ENCODE results near the gene KRT9. TPM values are rescaled to one million over a fixed set of nuclear protein-coding genes. Genes with fewer than 3 reads are reported as not detected.

Gene KRT9
- total RNA-seq, 4 donors from 2014 or later, result not detected

- Histone ChIP-seq H3K4me3 (no peak overlapping the region), H3K4me1 (peaks cover 0 to 18% (median 9%) of the 10 kb centered on the region in 4 donors), H3K27ac (no peak overlapping the region), H3K9me3 (no peaks in the 10 kb centered on the region), H3K36me3 (no peaks in the 10 kb centered on the region), H3K27me3 (no peaks in the 10 kb centered on the region)
- in situ Hi-C loops (cut with MboI; ENCODE audit: low pct_ligation_motif_present in 1 of 4, low pct_unique_long_range_greater_than_20kb in 1 of 4, low sequenced_read_pairs in 3 of 4), result loop anchor here in 1 of 4 donors (25.0 kb wide), 1 partner anchor 626 kb away; no protein-coding TSS in a partner anchor
- intact Hi-C loops (cut with DNase I; ENCODE audit: low total_unique reads), result no loop called here
- TF ChIP-seq POLR2A (IDR thresholded peaks at IDR 0.05) (no peak), CTCF (IDR thresholded peaks at IDR 0.05) (no peak), EP300 (IDR thresholded peaks at IDR 0.05; ENCODE audit: low read depth) (no peak), POLR2AphosphoS5 (IDR thresholded peaks at IDR 0.05) (no peak)
- no peak for DNase-seq
- WGBS, 2 donors (ENCODE audit: low coverage in 1 of 2), result 65% methylated on average over 2 to 5 of the region's 5 CpGs
These were observed 33.3 kb downstream of the KRT9 start for GRCh38 chr17:41538565-41538991.

GRCh38 chr17:41537990-41538389 is 33.9 kb downstream of the KRT9 start:
- Histone ChIP-seq H3K36me3 (no peaks in the 10 kb centered on the region), H3K9me3 (no peaks in the 10 kb centered on the region), H3K4me1 (peaks cover 0 to 16% (median 7%) of the 10 kb centered on the region in 4 donors), H3K27ac (no peak overlapping the region), H3K4me3 (no peak overlapping the region), H3K27me3 (no peaks in the 10 kb centered on the region)
- in situ Hi-C loops (cut with MboI; ENCODE audit: low pct_ligation_motif_present in 1 of 4, low pct_unique_long_range_greater_than_20kb in 1 of 4, low sequenced_read_pairs in 3 of 4) (loop anchor here in 1 of 4 donors (25.0 kb wide), 1 partner anchor 626 kb away; no protein-coding TSS in a partner anchor), intact Hi-C loops (cut with DNase I; ENCODE audit: low total_unique reads) (no loop called here)
- no peak for DNase-seq
- TF ChIP-seq POLR2A (IDR thresholded peaks at IDR 0.05) (no peak), POLR2AphosphoS5 (IDR thresholded peaks at IDR 0.05) (no peak), EP300 (IDR thresholded peaks at IDR 0.05; ENCODE audit: low read depth) (no peak), CTCF (IDR thresholded peaks at IDR 0.05) (no peak)
- WGBS, 2 donors (ENCODE audit: low coverage in 1 of 2), result 90 to 100% methylated on average over 1 to 9 of the region's 9 CpGs

GRCh38 chr17:41537614-41537954 is 34.3 kb downstream of the KRT9 start:
- Histone ChIP-seq H3K27ac (no peak overlapping the region), H3K36me3 (no peaks in the 10 kb centered on the region), H3K9me3 (no peaks in the 10 kb centered on the region), H3K4me3 (no peak overlapping the region), H3K4me1 (peaks cover 0 to 12% (median 3%) of the 10 kb centered on the region in 4 donors), H3K27me3 (no peaks in the 10 kb centered on the region)
- in situ Hi-C loops (cut with MboI; ENCODE audit: low pct_ligation_motif_present in 1 of 4, low pct_unique_long_range_greater_than_20kb in 1 of 4, low sequenced_read_pairs in 3 of 4) (loop anchor here in 1 of 4 donors (25.0 kb wide), 1 partner anchor 625 kb away; no protein-coding TSS in a partner anchor), intact Hi-C loops (cut with DNase I; ENCODE audit: low total_unique reads) (no loop called here)
- no peak for DNase-seq
- TF ChIP-seq EP300 (IDR thresholded peaks at IDR 0.05; ENCODE audit: low read depth) (no peak), CTCF (IDR thresholded peaks at IDR 0.05) (no peak), POLR2A (IDR thresholded peaks at IDR 0.05) (no peak), POLR2AphosphoS5 (IDR thresholded peaks at IDR 0.05) (no peak)
- 92% methylated on average over 7 of the region's 7 CpGs; no CpG with 5 or more reads in 1 of the 2 donors for WGBS, 2 donors (ENCODE audit: low coverage in 1 of 2)

GRCh38 chr17:41536741-41537613 is 34.9 kb downstream of the KRT9 start:
- H3K36me3 ChIP-seq, result no peaks in the 10 kb centered on the region
- 96 to 100% methylated on average over 1 to 7 of the region's 7 CpGs for WGBS, 2 donors (ENCODE audit: low coverage in 1 of 2)
- intact Hi-C loops (cut with DNase I; ENCODE audit: low total_unique reads) (no loop called here), in situ Hi-C loops (cut with MboI; ENCODE audit: low pct_ligation_motif_present in 1 of 4, low pct_unique_long_range_greater_than_20kb in 1 of 4, low sequenced_read_pairs in 3 of 4) (loop anchor here in 1 of 4 donors (25.0 kb wide), 1 partner anchor 625 kb away; no protein-coding TSS in a partner anchor)
- no peak overlapping the region for H3K4me3 ChIP-seq
- H3K4me1 ChIP-seq, result peaks cover 0 to 6% (median 2%) of the 10 kb centered on the region in 4 donors
- H3K9me3 ChIP-seq, result no peaks in the 10 kb centered on the region
- DNase-seq, result no peak
- TF ChIP-seq EP300 (IDR thresholded peaks at IDR 0.05; ENCODE audit: low read depth) (no peak), CTCF (IDR thresholded peaks at IDR 0.05) (no peak), POLR2A (IDR thresholded peaks at IDR 0.05) (no peak), POLR2AphosphoS5 (IDR thresholded peaks at IDR 0.05) (no peak)
- H3K27me3 ChIP-seq, result no peaks in the 10 kb centered on the region
- no peak overlapping the region for H3K27ac ChIP-seq

All from transverse colon (tissue), 4 donors.